Measurements from ENCODE around the gene SLX4IP. TPM values are rescaled to one million over a fixed set of nuclear protein-coding genes. Genes with fewer than 3 reads are reported as not detected.

The SLX4IP gene
- total RNA-seq, 1 donor from 2014 or later, result 11.3 TPM

DNA sequence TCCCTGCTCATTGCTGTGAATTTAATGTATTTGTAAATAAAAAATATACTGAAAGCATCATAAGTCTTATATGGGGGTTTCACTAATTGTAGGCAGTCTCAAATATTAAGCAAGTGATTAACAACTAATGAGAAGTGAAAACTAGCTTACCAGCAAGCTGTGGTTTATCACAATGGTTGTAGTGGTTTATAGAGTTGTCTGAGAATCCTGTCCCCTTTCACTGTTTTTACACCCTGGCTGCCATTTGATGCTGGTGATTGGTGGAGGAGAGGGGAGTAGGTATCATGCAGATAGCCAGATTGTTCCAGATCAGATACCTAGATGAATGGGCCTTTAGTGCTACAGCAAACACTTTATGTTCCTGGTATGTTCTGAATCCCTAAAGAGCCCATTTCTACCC lies 7.1 kb upstream of the SLX4IP start:
- no peak for DNase-seq (ENCODE audit: low spot score)

DNA sequence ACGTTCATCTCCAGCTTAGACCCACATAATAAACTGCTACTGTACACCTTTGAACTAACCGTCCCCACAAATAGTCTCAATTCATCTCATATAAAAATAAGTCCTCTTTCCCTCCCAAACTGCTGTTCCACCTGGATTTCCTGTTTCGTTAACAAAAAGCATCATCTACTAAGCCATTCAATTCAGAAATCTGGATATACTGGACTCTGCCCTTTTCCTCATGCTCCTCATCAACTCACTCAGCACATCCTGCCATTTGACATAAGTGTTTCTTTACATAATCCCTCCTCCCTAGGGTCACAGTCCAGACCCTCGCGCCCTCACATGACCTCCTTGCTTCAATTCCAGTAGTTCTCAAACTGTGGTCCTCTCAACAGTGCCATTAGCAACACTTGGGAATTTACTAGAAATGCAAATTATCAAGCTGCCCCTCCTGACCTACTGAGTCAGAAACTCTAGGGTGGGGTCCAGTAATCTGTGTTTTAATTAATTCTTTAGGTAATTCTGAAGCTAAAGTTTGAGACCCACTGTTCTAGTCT lies 5.6 kb upstream of the SLX4IP start:
- no peak for DNase-seq (ENCODE audit: low spot score)

DNA sequence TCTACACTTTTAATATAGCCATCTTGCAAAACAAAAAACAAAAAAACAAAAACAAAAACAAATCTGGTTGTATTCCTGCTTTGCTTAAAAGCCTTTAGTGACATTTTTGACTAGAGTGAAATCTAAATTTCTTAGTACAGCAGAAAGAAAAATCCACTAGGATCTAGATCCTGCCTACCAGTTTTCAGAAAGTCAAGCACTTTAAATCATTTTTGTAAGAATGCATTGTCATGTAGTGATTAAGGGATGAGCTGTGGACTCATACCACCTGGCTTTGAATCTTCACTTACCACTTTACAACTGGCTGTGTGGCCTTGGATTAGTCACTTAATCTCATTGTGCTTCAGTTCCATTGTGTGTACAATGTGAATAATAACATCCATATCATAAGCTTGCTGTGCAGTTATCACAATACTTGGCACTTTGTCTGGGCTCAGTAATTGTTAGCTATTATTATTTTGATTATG lies 5.1 kb upstream of the SLX4IP start:
- no peak for DNase-seq (ENCODE audit: low spot score)

DNA sequence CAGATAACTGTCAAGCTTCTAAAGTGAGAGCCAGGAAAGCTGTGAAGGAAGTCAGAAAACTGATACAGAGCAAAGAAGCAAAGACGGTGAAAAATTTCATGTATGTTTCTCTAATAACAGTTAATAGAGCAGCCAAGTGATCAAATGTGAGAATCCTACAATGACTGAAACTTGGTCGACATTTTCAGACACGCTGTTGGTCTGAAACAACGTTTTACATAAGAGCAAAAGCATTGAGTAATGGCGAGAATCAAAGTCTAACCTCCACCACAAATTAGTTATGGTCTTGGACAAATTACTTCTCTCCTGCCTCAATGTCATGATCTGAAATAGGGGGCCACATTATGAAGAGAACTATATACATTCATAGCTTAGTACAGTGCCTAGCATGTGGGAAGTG lies 4.4 kb upstream of the SLX4IP start:
- no peak for DNase-seq (ENCODE audit: low spot score)

DNA sequence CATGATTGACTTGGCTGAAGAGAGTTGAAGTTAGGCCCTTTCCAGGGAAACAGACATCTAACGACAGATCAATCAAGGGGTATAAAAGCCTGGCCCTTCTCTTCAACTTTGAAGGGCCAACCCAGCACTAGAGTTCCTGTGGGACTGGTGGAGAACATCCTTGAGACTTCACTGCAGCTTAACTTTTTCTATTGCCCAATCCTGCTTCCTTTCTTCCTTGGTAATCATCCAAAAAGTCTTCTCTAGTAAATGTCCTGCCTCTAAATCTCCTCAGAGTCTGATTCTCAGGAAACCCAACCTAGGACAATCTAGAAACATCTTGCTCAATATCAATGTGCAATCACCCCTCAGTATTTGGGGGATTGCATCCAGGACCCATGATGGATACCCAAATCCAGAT lies 3.0 kb upstream of the SLX4IP start:
- no peak for DNase-seq (ENCODE audit: low spot score)

DNA sequence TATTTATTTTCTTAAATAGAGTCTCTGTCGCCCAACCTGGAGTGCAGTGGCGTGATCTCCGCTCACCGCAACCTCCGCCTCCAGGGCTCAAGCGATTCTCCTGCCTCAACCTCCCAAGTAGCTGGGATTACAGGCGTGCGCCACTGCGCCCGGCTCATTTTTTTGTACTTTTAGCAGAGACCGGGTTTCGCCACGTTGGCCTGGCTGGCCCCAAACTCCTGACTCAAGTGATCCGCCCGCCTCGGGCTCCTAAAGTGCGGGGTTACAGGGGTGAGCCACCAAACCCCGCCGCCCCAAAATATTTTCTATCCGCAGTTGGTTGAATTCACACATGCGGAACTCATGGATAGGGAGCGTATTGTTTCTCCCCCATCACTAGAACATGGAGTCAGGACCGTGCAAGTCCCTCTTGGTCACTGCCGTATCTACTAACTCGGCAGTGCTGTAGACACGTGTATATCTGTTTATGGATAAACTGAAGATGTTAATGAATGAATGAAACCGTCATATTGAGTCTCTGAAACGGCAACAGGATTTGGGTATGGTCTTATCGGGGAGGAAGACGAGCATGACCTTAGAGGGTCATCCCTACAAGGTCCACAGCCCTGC lies 2.0 kb upstream of the SLX4IP start:
- no peak for DNase-seq (ENCODE audit: low spot score)

DNA sequence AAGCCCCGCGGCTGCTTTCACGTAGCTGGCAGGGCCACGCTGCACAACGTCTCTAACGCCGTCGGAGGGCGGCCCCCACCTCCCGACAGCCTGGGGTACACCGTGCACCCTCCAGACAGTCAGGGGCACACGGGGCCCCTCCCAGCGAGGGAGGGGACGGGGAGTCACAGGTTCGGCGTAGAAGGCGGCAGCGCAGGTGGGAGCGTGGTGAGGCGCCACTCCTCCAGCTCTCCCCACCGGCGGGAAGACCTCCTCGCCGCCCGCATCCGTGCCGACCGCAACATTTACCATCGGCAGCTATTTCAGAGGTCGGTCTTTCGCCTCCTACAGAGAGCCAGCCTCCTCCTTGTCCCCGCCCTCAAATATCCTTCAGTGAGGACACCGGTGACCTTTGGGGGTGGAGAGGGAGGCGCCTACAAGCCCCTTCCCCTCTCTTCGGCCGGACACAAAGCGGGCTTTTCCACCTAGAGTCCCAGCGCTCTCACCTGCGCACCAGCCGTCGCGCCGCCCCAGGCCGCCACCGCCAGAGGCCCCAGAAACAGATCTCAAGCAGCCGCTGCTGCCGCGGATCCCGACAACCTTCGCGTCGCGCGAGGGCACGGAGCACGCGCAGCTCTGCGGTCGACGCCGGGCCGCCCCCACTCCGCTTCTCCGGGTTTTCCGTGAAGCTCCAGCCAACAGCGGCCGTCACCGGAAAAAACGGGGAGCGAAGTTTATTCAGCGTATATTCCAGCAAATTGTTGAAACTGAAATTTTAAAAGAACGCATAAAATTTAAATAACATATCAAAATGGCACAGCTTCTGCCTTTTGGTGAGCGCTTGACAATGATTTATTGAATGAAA lies 1.3 kb upstream of the SLX4IP start, which contains the start of gene MKKS:
TSS of gene MKKS (minus strand) at position 600 of the 844 bp plus-strand sequence. CDS start 20,708 bp downstream, outside the sequence.
- peak; percentile 92 for DNase-seq (ENCODE audit: low spot score)

DNA sequence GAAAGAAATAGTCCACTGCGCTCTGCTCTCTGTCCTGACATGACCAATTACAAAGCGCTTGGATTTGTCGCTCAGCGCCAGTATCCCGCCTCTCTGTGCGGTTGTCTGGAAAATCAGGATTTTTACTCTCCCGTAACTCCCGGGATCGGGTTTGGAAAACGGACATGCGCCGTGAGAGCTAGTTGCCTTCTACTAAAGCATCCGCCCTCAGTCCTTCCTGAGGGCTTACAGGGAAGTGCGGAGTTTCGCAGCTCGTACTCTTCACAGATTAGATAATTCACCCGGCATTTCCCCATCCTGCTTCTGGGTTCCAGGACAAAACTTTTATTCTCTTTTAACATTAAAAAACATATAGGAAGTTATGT lies 656 bp upstream of the SLX4IP start:
- peak; percentile 97 for DNase-seq (ENCODE audit: low spot score)

DNA sequence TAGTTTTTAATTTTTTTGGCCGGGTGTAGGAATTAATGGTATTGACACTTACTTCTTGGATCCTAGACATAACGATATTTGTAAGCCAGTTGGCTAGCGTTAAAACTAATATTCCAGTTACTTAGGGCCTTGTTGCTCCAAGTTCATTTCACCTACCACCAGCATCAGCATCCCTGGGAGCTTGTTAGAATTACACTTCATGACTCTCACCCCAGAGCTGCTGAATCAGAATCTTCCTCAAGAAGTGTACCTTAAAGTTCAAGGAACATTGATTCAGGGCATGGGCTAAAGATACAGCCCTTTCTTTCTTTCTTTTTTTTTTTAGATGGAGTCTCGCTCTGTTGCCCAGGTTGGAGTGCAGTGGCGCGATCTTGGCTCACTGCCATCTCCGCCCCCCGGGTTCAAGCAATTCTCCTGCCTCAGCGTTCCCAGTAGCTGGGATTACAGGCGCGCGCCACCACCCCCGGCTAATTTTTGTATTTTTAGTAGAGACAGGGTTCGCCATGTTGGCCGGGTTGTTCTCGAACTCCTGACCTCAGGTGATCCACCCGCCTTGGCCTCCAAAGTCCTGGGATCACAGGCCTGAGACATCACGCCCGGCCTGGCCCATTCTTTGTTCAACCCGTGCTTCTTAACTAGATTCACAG lies 1.1 kb downstream of the SLX4IP start:
- DNase-seq (ENCODE audit: low spot score), result no peak

DNA sequence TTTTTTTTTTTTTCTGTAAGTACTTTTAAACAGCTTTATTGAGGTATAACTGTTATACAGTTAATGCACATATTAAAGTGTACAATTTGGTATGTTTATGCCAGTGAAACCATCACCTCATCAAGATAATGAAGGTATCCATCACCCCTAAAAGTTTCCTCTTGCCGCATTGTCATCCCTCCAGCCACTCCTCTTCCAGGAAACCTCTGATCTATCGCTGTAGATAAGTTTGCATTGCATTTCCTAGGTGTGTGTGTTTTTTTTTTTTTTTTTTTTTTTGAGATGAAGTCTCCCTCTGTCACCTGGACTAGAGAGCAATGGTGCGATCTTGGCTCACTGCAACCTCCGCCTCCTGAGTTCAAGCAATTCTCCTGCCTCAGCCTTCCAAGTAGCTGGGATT lies 3.1 kb downstream of the SLX4IP start:
- no peak for DNase-seq (ENCODE audit: low spot score)

DNA sequence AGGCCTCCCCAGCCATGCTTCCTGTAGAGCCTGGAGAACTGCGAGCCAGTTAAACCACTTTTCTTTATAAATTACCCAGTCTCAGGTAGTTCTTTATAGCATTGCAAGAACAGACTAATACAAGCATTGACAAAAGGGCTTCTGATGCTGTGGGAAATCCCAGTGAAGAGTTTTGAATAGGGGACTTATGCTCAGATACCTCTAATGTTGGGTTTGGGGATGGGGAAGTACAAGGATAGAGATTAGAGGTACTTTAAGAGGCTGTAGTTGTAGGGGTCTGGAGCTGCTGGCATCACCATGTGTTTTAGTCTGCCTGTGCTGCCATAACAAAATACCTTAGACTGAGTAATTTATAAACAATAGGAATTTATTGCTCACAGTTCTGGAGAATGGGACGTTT lies 8.8 kb downstream of the SLX4IP start:
- no peak for DNase-seq (ENCODE audit: low spot score)

DNA sequence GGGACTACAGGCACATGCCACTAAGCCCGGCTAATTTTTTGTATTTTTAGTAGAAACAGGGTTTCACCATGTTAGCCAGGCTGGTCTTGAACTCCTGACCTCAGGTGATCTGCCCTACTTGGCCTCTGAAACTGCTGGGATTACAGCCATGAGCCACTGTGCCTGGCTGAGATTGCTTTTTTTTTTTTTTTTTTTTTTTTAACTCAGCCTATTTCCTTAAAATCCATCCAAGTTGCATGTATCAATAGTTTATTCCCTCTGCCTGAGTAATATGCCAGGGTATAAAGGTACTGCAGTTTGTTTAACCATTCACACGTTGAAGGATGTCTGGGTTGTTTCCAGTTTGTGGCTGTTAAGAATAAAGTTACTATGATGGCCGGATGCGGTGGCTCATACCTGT lies 10.7 kb downstream of the SLX4IP start:
- no peak for DNase-seq (ENCODE audit: low spot score)

DNA sequence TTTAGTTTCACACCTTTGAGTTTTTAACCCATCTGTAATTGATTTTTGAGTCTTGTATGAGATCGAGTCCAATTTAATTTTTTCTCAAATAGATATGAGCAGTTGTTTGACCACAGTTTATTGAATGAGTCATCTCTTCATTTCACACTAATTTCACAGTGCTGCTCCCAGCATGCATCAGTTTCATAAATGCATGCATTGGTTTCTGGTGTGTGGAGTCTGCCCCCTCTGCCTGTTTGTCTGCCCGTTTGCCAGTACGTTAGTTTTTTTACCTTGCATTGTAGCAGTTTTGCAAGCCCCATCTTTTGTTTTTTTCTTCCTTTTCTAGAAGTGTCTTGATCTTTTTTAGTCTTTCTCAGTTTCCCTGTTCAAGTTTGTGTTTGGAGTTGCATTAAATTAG lies 11.9 kb downstream of the SLX4IP start:
- peak; percentile 37 for DNase-seq (ENCODE audit: low spot score)

DNA sequence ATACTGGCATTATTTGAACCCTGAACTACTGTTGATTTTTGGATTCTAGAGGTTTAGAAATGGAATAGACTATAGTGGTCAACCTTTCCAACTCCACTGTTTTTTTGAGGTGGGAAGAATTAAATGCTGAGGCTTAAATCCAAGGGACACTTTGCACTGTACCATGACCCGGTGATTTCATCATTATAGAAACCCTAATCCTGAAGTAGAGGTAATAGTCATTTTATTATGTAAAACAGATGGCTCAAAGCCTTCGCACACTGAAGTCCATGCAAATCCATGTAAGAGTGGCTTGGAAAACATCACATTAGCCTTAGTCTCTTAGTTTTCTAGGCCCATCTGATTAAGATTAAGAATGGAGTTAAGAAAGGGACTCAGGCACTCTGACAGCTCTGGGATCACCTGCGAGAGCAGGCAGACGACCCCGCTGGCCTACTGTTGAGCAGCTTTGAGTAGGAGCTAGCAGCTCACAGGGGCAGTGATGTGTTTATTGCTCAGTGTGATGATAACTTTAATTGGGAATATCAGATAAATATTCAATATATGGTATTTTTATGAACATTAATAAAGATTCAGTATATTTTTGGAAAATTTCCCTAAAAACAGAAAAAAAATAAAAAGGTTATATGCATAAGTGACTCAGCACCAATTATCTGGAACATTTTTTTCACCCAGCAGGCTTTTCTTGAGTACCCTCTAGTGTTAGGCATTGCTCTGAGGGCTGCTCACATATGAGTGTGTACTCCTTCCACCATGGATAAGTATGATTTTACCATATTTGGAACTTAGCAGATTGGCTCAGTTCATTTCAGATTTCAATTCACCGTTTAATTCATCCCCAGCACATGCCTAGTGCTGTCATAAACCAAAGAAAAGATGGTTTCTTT lies 13.4 kb downstream of the SLX4IP start:
- no peak for DNase-seq (ENCODE audit: low spot score)

DNA sequence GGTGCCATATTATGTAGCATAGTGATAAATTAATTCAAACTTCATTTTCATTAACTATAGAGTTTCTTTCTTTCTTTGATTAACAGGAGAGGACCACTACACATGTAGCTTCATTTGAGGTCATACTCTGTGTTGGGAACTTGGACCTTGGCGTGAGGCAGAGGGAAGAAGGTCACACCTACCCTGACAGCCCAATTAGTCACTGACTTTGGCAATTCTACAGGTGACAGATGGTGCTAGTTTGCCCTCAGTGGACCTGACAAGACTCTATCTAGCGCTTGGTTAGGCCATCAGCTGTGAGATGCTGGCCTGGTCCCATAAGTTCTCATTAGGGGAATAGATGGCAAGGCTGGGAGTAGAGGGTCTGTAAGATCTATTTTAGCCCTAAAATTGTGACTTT lies 14.2 kb downstream of the SLX4IP start:
- DNase-seq (ENCODE audit: low spot score), result no peak

DNA sequence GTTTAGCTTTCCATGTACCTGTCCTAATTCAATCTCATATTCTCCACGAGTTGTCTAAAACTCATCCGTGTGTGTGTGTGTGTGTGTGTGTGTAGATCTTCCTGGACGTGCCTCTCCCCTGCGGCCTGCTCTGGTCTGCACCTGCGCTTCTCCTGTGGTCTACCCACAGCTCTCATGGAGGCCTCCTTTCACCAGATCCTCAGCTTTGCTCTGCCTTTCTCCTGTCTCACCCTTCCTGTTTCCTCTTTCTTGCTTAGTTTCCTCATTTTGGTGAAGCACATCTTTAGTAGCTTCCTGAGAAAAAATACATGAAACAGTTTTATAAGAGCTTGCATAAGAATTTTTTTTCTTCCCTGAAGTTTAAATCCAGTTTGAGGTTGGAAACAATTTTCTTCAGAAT lies 18.1 kb downstream of the SLX4IP start:
- DNase-seq (ENCODE audit: low spot score), result no peak

DNA sequence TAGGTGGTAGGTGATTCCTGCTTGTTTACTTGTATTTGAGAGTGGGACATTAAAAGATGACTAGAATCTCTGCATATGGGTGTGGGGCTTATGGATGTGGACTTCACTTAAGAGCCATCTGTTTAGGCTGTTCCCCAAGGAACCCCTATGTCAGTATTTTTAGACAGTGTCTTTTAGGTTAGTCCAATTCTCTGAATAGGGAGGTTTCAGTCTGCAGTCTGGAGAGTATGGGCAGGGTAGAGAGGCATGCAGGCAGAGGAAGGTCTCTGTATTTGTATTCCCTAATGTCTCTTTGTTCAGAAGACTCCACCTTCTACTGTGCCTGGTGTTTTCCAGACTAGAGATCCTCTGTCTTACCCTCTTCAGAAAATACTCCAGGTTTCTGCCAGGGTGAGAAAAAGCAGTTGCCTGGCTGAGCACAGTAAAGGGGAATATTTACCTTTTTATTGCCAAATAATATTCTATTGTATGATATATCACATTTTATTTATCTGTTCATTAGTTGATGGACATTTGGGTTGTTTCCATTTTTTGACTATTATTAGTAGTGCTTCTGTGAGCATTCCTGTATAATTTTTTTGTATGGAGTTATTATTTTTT lies 19.1 kb downstream of the SLX4IP start:
- DNase-seq (ENCODE audit: low spot score), result no peak

DNA sequence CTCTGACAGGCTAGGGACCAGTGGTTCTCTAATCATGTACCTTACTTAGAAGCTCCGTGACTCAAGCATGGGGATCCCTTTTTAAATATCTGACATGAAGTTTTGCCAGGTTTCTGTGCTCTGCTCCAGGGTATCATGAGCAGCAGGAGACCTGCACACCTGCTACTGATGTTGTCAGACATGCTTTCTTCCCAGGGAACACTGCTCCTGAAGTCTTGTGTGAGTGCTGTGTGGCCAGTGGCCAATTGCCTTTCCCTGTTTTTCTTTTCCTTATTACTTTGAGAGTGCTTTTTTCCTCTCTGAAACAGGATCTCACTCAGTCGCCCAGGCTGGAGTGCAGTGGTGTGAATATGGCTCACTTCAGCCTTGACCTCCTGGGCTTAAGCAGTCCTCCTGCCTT lies 26.4 kb downstream of the SLX4IP start:
- no peak for DNase-seq (ENCODE audit: low spot score)

DNA sequence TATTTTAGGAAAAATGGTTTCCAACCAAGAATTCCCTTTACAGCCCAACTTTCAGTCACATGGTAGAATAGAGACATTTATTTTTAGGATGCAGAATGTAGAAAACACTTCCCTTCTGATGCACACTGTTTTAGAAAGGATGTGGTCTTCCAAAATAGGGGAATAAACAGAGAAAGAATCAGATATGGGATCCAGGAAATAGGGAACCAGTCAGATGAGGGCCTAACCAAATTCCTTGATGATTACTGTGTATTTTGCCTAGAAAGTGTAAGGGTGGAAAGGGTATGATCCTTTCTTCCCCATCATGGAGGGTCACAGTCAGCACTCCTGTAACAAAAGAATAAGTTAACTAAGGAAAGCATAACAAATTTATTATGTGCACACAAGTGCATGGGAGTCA lies 27.4 kb downstream of the SLX4IP start:
- no peak for DNase-seq (ENCODE audit: low spot score)

DNA sequence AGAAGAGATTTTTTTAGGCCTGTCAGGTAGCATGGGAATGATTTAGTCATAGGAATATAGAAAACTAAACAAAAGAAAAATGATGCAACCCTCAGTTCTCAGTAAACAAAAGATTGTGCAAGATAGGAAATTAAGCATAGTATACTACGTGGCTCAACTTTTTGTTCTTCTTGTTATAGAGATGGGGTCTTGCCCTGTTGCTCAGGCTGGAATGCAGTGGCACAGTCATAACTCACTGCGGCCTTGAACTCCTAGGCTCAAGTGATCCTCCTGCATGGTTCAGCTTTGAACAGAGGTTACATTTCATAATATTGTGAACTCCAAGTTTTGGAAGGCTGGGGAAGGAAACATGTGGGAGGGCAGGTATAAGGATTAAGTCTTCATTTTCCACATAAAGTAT lies 28.5 kb downstream of the SLX4IP start:
- DNase-seq (ENCODE audit: low spot score), result no peak

DNA sequence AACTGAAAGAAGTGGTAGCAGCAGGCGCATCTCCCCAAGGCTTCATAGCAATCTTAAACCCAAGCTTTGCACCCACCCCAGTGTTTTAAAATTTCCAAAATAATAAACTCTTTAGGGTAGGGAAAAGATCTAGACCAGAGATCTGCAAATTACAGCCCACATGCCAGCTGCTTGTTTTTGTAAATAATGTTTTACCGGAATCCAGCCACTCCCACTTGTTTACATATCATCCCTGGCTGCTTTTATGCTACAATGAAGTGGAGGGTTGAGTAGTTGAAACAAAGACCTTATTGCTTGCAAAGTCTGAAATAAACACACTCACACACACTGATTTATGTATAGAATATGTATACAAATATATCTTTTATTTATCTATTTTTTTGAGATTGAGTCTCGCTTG lies 30.0 kb downstream of the SLX4IP start:
- no peak for DNase-seq (ENCODE audit: low spot score)

Data from mucosa of gallbladder (tissue), 1 donor.